ENCODE data around the gene AMER2. TPM values are rescaled to one million over a fixed set of nuclear protein-coding genes. Genes with fewer than 3 reads are reported as not detected.

The AMER2 gene
- total and polyA plus RNA-seq, 2 experiments from 2014 or later, result not detected

GRCh38 chr13:25141042-25141441 lies 31.0 kb downstream of the AMER2 start:
- H3K4me1 ChIP-seq (ENCODE audit: insufficient read depth), result no peaks in the 10 kb centered on the region
- TF ChIP-seq EZH2 (IDR thresholded peaks at IDR 0.05; ENCODE audit: insufficient read depth, poor library complexity, severe bottlenecking) (no peak), EZH2phosphoT487 (IDR thresholded peaks at IDR 0.05; ENCODE audit: insufficient read depth, low read depth) (no peak)
- no peaks in the 10 kb centered on the region for H3F3A ChIP-seq (ENCODE audit: insufficient read depth)
- no peak overlapping the region for H3K4me3 ChIP-seq
- H3K79me2 ChIP-seq (ENCODE audit: insufficient read depth), result no peaks in the 10 kb centered on the region
- no peaks in the 10 kb centered on the region for H3K36me3 ChIP-seq (ENCODE audit: low read depth)
- in situ Hi-C loops (cut with MboI), result no loop called here
- H3K27me3 ChIP-seq (replicated peaks; ENCODE audit: insufficient read depth), result peaks cover 15% of the 10 kb centered on the region
- no peak for DNase-seq
- no peak overlapping the region for H2AFZ ChIP-seq
- H4K20me1 ChIP-seq (ENCODE audit: insufficient read depth), result no peaks in the 10 kb centered on the region
- no peak overlapping the region for H3K27ac ChIP-seq
- 49 to 55% methylated on average over 5 of the region's 5 CpGs for WGBS, 2 experiments (ENCODE audit: low coverage in 1 of 2, low lambda C conversion rate in 2 of 2, missing lambda C conversion rate in 2 of 2)
- H3K9ac ChIP-seq, result no peak overlapping the region
- H3K4me2 ChIP-seq (ENCODE audit: unreplicated experiment), result no peak overlapping the region
- H3K9me2 ChIP-seq (ENCODE audit: insufficient read depth), result no peaks in the 10 kb centered on the region
- no peaks in the 10 kb centered on the region for H3K9me3 ChIP-seq (ENCODE audit: low read depth)

GRCh38 chr13:25137788-25138115 lies 34.3 kb downstream of the AMER2 start:
- in situ Hi-C loops (cut with MboI), result no loop called here
- DNase-seq, result no peak
- H3K9me3 ChIP-seq (ENCODE audit: low read depth), result no peaks in the 10 kb centered on the region
- no peaks in the 10 kb centered on the region for H3F3A ChIP-seq (ENCODE audit: insufficient read depth)
- H4K20me1 ChIP-seq (ENCODE audit: insufficient read depth), result no peaks in the 10 kb centered on the region
- no peak overlapping the region for H3K4me3 ChIP-seq
- no peak overlapping the region for H3K4me2 ChIP-seq (ENCODE audit: unreplicated experiment)
- H3K79me2 ChIP-seq (ENCODE audit: insufficient read depth), result no peaks in the 10 kb centered on the region
- H2AFZ ChIP-seq, result no peak overlapping the region
- no peaks in the 10 kb centered on the region for H3K9me2 ChIP-seq (ENCODE audit: insufficient read depth)
- peaks cover 15% of the 10 kb centered on the region for H3K27me3 ChIP-seq (replicated peaks; ENCODE audit: insufficient read depth)
- H3K4me1 ChIP-seq (ENCODE audit: insufficient read depth), result no peaks in the 10 kb centered on the region
- no peak overlapping the region for H3K9ac ChIP-seq
- 32 to 44% methylated on average over 3 of the region's 3 CpGs for WGBS, 2 experiments (ENCODE audit: low coverage in 1 of 2, low lambda C conversion rate in 2 of 2, missing lambda C conversion rate in 2 of 2)
- no peak for TF ChIP-seq EZH2 (IDR thresholded peaks at IDR 0.05; ENCODE audit: insufficient read depth, poor library complexity, severe bottlenecking)
- no peak for TF ChIP-seq EZH2phosphoT487 (IDR thresholded peaks at IDR 0.05; ENCODE audit: insufficient read depth, low read depth)
- H3K36me3 ChIP-seq (ENCODE audit: low read depth), result no peaks in the 10 kb centered on the region
- H3K27ac ChIP-seq, result no peak overlapping the region

GRCh38 chr13:25136880-25137787 lies 35.0 kb downstream of the AMER2 start:
- Histone ChIP-seq H3K36me3 (ENCODE audit: low read depth) (no peaks in the 10 kb centered on the region), H2AFZ (no peak overlapping the region), H3K27me3 (replicated peaks; ENCODE audit: insufficient read depth) (peaks cover 15% of the 10 kb centered on the region), H3K79me2 (ENCODE audit: insufficient read depth) (no peaks in the 10 kb centered on the region), H3K9me2 (ENCODE audit: insufficient read depth) (no peaks in the 10 kb centered on the region), H3K4me3 (no peak overlapping the region), H4K20me1 (ENCODE audit: insufficient read depth) (no peaks in the 10 kb centered on the region), H3K9me3 (ENCODE audit: low read depth) (no peaks in the 10 kb centered on the region), H3K4me1 (ENCODE audit: insufficient read depth) (no peaks in the 10 kb centered on the region), H3F3A (ENCODE audit: insufficient read depth) (no peaks in the 10 kb centered on the region), H3K27ac (no peak overlapping the region), H3K9ac (no peak overlapping the region), H3K4me2 (ENCODE audit: unreplicated experiment) (no peak overlapping the region)
- no peak for DNase-seq
- in situ Hi-C loops (cut with MboI), result no loop called here
- WGBS, 2 experiments (ENCODE audit: low coverage in 1 of 2, low lambda C conversion rate in 2 of 2, missing lambda C conversion rate in 2 of 2), result 8 to 10% methylated on average over 15 of the region's 15 CpGs
- TF ChIP-seq EZH2phosphoT487 (IDR thresholded peaks at IDR 0.05; ENCODE audit: insufficient read depth, low read depth) (no peak), EZH2 (IDR thresholded peaks at IDR 0.05; ENCODE audit: insufficient read depth, poor library complexity, severe bottlenecking) (no peak)

- no peak for DNase-seq
- H2AFZ ChIP-seq, result no peak overlapping the region
- no peaks in the 10 kb centered on the region for H3K79me2 ChIP-seq (ENCODE audit: insufficient read depth)
- H3K36me3 ChIP-seq (ENCODE audit: low read depth), result no peaks in the 10 kb centered on the region
- H3K9me3 ChIP-seq (ENCODE audit: low read depth), result no peaks in the 10 kb centered on the region
- H4K20me1 ChIP-seq (ENCODE audit: insufficient read depth), result no peaks in the 10 kb centered on the region
- H3K9me2 ChIP-seq (ENCODE audit: insufficient read depth), result no peaks in the 10 kb centered on the region
- H3K4me1 ChIP-seq (ENCODE audit: insufficient read depth), result no peaks in the 10 kb centered on the region
- H3F3A ChIP-seq (ENCODE audit: insufficient read depth), result no peaks in the 10 kb centered on the region
- H3K4me3 ChIP-seq, result no peak overlapping the region
- in situ Hi-C loops (cut with MboI), result no loop called here
- no peak overlapping the region for H3K4me2 ChIP-seq (ENCODE audit: unreplicated experiment)
- H3K27me3 ChIP-seq (replicated peaks; ENCODE audit: insufficient read depth), result peaks cover 15% of the 10 kb centered on the region
- no peak overlapping the region for H3K9ac ChIP-seq
- TF ChIP-seq EZH2phosphoT487 (IDR thresholded peaks at IDR 0.05; ENCODE audit: insufficient read depth, low read depth) (no peak), EZH2 (IDR thresholded peaks at IDR 0.05; ENCODE audit: insufficient read depth, poor library complexity, severe bottlenecking) (no peak)
- 53 to 57% methylated on average over 4 of the region's 4 CpGs for WGBS, 2 experiments (ENCODE audit: low coverage in 1 of 2, low lambda C conversion rate in 2 of 2, missing lambda C conversion rate in 2 of 2)
- H3K27ac ChIP-seq, result no peak overlapping the region
Observed at GRCh38 chr13:25135896-25136295, 36.2 kb downstream of the AMER2 start.
